Body of pancreas (tissue), 4 donors: ENCODE measurements around the gene CPNE5.

ENCODE experiments used
- POLR2A ChIP-seq, 3 donors: fragments of 450-650 bp; IDR thresholded peaks; one replicate each; pipeline ENCODE4 v1.6.1; 2016; ENCODE audit warnings: antibody characterized with exemption in 3 of 3, mild to moderate bottlenecking in 2 of 3
- TF ChIP-seq, protein P1 (sequence below), 7 experiments: fragments of 450-650 bp in 4 of 7; fragments of 200-600 bp in 3 of 7; sonication (generic) in 3 of 7; IDR thresholded peaks; one replicate each; pipeline ENCODE4 v1.5.1; 2016 to 2019; ENCODE audit warnings: antibody characterized with exemption in 7 of 7

DNA sequence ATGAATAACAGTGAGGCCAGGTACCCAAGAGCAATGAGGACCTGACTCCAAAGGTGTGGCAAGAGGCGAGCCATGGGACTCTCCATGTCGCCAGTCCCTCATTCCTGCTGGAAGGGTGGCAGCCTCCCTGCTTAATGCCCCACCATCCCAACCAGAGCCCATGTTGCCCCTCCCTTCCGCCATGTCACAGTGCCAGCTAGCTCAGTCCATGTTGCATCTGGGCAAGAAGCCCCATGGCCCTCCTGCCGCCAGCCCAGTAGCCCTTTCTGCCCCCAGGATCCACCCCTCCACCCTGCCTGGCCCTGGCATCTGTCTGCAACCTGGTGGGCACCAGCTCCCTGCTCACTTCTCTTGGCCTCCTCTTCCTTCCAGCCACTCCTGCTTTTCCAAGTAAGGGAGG lies 6.0 kb upstream of the CPNE5 start:
- TF ChIP-seq, protein P1, sequence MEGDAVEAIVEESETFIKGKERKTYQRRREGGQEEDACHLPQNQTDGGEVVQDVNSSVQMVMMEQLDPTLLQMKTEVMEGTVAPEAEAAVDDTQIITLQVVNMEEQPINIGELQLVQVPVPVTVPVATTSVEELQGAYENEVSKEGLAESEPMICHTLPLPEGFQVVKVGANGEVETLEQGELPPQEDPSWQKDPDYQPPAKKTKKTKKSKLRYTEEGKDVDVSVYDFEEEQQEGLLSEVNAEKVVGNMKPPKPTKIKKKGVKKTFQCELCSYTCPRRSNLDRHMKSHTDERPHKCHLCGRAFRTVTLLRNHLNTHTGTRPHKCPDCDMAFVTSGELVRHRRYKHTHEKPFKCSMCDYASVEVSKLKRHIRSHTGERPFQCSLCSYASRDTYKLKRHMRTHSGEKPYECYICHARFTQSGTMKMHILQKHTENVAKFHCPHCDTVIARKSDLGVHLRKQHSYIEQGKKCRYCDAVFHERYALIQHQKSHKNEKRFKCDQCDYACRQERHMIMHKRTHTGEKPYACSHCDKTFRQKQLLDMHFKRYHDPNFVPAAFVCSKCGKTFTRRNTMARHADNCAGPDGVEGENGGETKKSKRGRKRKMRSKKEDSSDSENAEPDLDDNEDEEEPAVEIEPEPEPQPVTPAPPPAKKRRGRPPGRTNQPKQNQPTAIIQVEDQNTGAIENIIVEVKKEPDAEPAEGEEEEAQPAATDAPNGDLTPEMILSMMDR (IDR thresholded peaks at IDR 0.05): no peak
- TF ChIP-seq POLR2A (IDR thresholded peaks at IDR 0.05): no peak
